ENCODE data around the gene PHOSPHO1.

Gene PHOSPHO1

GRCh38 chr17:49216482-49216881 lies 14.1 kb downstream of the PHOSPHO1 start:
- H3K27ac ChIP-seq = no peak overlapping the region

GRCh38 chr17:49214676-49215360 lies 15.8 kb downstream of the PHOSPHO1 start:
- TF ChIP-seq CTCF (conservative IDR thresholded peaks at IDR 0.05) (no peak), ZFX (IDR thresholded peaks at IDR 0.05) (no peak)
- H3K27ac ChIP-seq = no peak overlapping the region

More at GRCh38 chr17:49216482-49216881, 14.1 kb downstream of the PHOSPHO1 start:
- TF ChIP-seq ZFX (IDR thresholded peaks at IDR 0.05) (no peak), CTCF (conservative IDR thresholded peaks at IDR 0.05) (no peak)

- H3K27ac ChIP-seq = no peak overlapping the region
- TF ChIP-seq CTCF (conservative IDR thresholded peaks at IDR 0.05) (no peak), ZFX (IDR thresholded peaks at IDR 0.05) (no peak)
Measured at GRCh38 chr17:49213847-49214246, 16.7 kb downstream of the PHOSPHO1 start.

- no peak overlapping the region for H3K27ac ChIP-seq
- no peak for TF ChIP-seq ZFX (IDR thresholded peaks at IDR 0.05)
- TF ChIP-seq CTCF (conservative IDR thresholded peaks at IDR 0.05) = no peak
Measured at GRCh38 chr17:49213399-49213798, 17.2 kb downstream of the PHOSPHO1 start.

GRCh38 chr17:49210158-49211029 lies 20.2 kb downstream of the PHOSPHO1 start, which contains the start of the genes ABI3 and GNGT2:
Gene ABI3 (plus strand): TSS chr17:49210707. CDS start chr17:49210725, 18 bp downstream.
Gene GNGT2 (minus strand): TSS chr17:49210574. CDS start chr17:49207422, 3,152 bp downstream.
- no peak for TF ChIP-seq ZFX (IDR thresholded peaks at IDR 0.05)
- no peak for TF ChIP-seq CTCF (conservative IDR thresholded peaks at IDR 0.05)
- H3K27ac ChIP-seq = no peak within 1 kb of the TSS

- no peak for TF ChIP-seq CTCF (conservative IDR thresholded peaks at IDR 0.05)
- TF ChIP-seq ZFX (IDR thresholded peaks at IDR 0.05) = no peak
- H3K27ac ChIP-seq = no peak overlapping the region
Measured at GRCh38 chr17:49209061-49209571, 21.5 kb downstream of the PHOSPHO1 start.

GRCh38 chr17:49204516-49204915 lies 26.1 kb downstream of the PHOSPHO1 start:
- no peak for TF ChIP-seq ZFX (IDR thresholded peaks at IDR 0.05)
- TF ChIP-seq CTCF (conservative IDR thresholded peaks at IDR 0.05) = no peak
- no peak overlapping the region for H3K27ac ChIP-seq

Measured in C4-2B (cell line).